ENCODE data around the gene MCM7. TPM values are rescaled to one million over a fixed set of nuclear protein-coding genes. Genes with fewer than 3 reads are reported as not detected.

MCM7 gene
- total and polyA plus RNA-seq, 2 of the 13 experiments (the other 11 are each of a cell fraction or from before 2014, with no cell fraction given): 84.5 to 214 TPM

DNA sequence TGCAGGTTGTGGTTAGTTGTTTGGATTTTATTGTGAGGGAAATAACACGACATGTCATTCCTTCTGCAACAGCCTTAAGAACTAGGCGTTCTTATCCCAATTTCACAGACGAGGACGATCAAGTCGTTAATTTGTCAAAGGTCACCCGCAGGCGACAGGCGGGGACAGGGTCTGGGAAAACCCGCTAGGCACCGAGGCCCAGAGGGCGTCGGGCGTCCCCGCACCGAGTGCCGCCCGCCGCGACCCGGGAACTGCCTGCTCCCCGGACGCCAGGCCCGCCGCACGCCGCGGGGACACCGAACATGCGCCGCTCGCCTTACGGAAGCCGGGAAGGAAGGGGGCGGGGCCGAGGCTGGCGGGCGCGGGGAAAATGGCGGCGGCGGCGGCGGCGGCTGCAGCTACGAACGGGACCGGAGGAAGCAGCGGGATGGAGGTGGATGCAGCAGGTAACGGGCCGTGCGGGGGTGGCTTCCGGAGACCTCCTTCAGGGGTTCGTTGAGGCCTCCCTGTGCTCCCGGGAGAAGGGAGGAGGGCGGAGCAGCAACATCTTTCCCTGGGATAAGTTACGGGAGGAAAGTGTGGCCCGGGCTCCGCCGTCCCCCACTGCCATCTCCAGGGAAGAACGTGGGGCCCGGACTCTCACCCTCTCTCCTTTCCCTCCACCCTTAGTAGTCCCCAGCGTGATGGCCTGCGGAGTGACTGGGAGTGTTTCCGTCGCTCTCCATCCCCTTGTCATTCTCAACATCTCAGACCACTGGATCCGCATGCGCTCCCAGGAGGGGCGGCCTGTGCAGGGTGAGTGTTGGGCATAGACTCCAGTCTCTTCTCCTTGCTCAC, 12.4 kb downstream of the MCM7 start, which contains the start of gene COPS6 (continued):
- TF ChIP-seq, protein P1, sequence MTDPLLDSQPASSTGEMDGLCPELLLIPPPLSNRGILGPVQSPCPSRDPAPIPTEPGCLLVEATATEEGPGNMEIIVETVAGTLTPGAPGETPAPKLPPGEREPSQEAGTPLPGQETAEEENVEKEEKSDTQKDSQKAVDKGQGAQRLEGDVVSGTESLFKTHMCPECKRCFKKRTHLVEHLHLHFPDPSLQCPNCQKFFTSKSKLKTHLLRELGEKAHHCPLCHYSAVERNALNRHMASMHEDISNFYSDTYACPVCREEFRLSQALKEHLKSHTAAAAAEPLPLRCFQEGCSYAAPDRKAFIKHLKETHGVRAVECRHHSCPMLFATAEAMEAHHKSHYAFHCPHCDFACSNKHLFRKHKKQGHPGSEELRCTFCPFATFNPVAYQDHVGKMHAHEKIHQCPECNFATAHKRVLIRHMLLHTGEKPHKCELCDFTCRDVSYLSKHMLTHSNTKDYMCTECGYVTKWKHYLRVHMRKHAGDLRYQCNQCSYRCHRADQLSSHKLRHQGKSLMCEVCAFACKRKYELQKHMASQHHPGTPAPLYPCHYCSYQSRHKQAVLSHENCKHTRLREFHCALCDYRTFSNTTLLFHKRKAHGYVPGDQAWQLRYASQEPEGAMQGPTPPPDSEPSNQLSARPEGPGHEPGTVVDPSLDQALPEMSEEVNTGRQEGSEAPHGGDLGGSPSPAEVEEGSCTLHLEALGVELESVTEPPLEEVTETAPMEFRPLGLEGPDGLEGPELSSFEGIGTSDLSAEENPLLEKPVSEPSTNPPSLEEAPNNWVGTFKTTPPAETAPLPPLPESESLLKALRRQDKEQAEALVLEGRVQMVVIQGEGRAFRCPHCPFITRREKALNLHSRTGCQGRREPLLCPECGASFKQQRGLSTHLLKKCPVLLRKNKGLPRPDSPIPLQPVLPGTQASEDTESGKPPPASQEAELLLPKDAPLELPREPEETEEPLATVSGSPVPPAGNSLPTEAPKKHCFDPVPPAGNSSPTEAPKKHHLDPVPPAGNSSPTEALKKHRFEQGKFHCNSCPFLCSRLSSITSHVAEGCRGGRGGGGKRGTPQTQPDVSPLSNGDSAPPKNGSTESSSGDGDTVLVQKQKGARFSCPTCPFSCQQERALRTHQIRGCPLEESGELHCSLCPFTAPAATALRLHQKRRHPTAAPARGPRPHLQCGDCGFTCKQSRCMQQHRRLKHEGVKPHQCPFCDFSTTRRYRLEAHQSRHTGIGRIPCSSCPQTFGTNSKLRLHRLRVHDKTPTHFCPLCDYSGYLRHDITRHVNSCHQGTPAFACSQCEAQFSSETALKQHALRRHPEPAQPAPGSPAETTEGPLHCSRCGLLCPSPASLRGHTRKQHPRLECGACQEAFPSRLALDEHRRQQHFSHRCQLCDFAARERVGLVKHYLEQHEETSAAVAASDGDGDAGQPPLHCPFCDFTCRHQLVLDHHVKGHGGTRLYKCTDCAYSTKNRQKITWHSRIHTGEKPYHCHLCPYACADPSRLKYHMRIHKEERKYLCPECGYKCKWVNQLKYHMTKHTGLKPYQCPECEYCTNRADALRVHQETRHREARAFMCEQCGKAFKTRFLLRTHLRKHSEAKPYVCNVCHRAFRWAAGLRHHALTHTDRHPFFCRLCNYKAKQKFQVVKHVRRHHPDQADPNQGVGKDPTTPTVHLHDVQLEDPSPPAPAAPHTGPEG (CRISPR knock-in tag; IDR thresholded peaks at IDR 0.05): peak; percentile 72; the same call in 1 of the 2 replicates
- TF ChIP-seq TCF12 (IDR thresholded peaks at IDR 0.05) (no peak), TCF12 (CRISPR knock-in tag; IDR thresholded peaks at IDR 0.05) (peak; percentile 84), KDM1A (CRISPR knock-in tag; IDR thresholded peaks at IDR 0.05) (no peak), ZNF790 (CRISPR knock-in tag; IDR thresholded peaks at IDR 0.05; ENCODE audit: borderline replicate concordance) (peak; percentile 48; the same call in 1 of the 2 replicates), HIVEP1 (CRISPR knock-in tag; IDR thresholded peaks at IDR 0.05) (peak; percentile 57; the same call in 1 of the 2 replicates), ZNF34 (CRISPR knock-in tag; IDR thresholded peaks at IDR 0.05; ENCODE audit: borderline replicate concordance) (peak; percentile 96; the same call in 1 of the 2 replicates), ZNF136 (CRISPR knock-in tag; IDR thresholded peaks at IDR 0.05; ENCODE audit: low read depth) (peak; percentile 90), RARG (CRISPR knock-in tag; IDR thresholded peaks at IDR 0.05; ENCODE audit: low read depth) (0 out of 2 replicates have a peak, but pooled peaks have one; percentile 76), ETV5 (CRISPR knock-in tag; IDR thresholded peaks at IDR 0.05; ENCODE audit: borderline replicate concordance) (peak; percentile 58), PHB2 (IDR thresholded peaks at IDR 0.05; ENCODE audit: partially characterized antibody) (no peak), POLR2AphosphoS5 (IDR thresholded peaks at IDR 0.05; ENCODE audit: low read depth, low read length) (peak; percentile 79), NRL (CRISPR knock-in tag; IDR thresholded peaks at IDR 0.05; ENCODE audit: borderline replicate concordance) (peak; percentile 98), MEF2D (CRISPR knock-in tag; IDR thresholded peaks at IDR 0.05) (no peak; the same call in 1 of the 2 replicates), ZNF709 (CRISPR knock-in tag; IDR thresholded peaks at IDR 0.05) (peak; percentile 95), RNF2 (conservative IDR thresholded peaks at IDR 0.05; ENCODE audit: low read depth) (peak; percentile 99), ZNF335 (CRISPR knock-in tag; IDR thresholded peaks at IDR 0.05) (no peak), SP4 (CRISPR knock-in tag; IDR thresholded peaks at IDR 0.05) (peak; percentile 96), ZSCAN9 (CRISPR knock-in tag; IDR thresholded peaks at IDR 0.05; ENCODE audit: borderline replicate concordance) (0 out of 2 replicates have a peak, but pooled peaks have one; percentile 46), NR1H2 (CRISPR knock-in tag; IDR thresholded peaks at IDR 0.05; ENCODE audit: borderline replicate concordance, low read depth) (peak; percentile 75; the same call in 1 of the 2 replicates)
- TF ChIP-seq, protein P2, sequence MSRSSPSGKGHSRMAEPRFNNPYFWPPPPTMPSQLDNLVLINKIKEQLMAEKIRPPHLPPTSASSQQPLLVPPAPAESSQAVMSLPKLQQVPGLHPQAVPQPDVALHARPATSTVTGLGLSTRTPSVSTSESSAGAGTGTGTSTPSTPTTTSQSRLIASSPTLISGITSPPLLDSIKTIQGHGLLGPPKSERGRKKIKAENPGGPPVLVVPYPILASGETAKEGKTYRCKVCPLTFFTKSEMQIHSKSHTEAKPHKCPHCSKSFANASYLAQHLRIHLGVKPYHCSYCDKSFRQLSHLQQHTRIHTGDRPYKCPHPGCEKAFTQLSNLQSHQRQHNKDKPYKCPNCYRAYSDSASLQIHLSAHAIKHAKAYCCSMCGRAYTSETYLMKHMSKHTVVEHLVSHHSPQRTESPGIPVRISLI (CRISPR knock-in tag; IDR thresholded peaks at IDR 0.05; ENCODE audit: borderline replicate concordance): peak; percentile 37; the same call in 1 of the 2 replicates
- TF ChIP-seq, protein P3, sequence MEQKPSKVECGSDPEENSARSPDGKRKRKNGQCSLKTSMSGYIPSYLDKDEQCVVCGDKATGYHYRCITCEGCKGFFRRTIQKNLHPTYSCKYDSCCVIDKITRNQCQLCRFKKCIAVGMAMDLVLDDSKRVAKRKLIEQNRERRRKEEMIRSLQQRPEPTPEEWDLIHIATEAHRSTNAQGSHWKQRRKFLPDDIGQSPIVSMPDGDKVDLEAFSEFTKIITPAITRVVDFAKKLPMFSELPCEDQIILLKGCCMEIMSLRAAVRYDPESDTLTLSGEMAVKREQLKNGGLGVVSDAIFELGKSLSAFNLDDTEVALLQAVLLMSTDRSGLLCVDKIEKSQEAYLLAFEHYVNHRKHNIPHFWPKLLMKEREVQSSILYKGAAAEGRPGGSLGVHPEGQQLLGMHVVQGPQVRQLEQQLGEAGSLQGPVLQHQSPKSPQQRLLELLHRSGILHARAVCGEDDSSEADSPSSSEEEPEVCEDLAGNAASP (CRISPR knock-in tag; IDR thresholded peaks at IDR 0.05; ENCODE audit: borderline replicate concordance): peak; percentile 53; the same call in 1 of the 2 replicates

Data from HepG2 (cell line).